Measurements from ENCODE around the gene WAPL. TPM values are rescaled to one million over a fixed set of nuclear protein-coding genes. Genes with fewer than 3 reads are reported as not detected.

The WAPL gene
- total RNA-seq, 6 experiments from 2014 or later = 13.4 to 21.3 (median 18.8) TPM

DNA sequence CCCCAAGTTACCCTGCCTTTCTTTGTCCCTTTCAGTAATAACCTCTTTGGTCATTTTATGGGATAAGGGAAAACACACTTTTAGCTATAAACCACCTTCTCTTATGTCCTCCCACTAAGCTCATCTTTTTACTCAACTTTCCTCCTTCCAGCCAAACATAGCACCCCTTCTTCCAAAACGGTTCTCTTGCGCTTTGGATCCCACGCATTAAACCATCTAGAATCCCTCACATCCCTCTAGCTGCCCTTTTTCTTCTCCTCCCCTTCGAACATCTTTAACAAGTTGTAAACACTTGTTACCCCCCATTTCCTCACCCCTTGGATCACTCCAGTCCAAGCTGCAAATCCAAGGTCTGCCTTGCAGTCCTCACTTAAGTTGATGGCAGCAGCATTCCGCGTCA, 13.4 kb downstream of the WAPL start:
- intact Hi-C loops (cut with DNase I) = no loop called here
- DNase-seq (no peak), ATAC-seq (no peak)
- H3K27me3 ChIP-seq = no peaks in the 10 kb centered on the region
- H3K4me3 ChIP-seq = no peak overlapping the region
- H3K36me3 ChIP-seq = peaks cover 0 to 8% (median 2%) of the 10 kb centered on the region in 4 donors
- H3K4me1 ChIP-seq = peaks cover 0 to 6% (median 3%) of the 10 kb centered on the region in 4 donors
- TF ChIP-seq, protein P1, sequence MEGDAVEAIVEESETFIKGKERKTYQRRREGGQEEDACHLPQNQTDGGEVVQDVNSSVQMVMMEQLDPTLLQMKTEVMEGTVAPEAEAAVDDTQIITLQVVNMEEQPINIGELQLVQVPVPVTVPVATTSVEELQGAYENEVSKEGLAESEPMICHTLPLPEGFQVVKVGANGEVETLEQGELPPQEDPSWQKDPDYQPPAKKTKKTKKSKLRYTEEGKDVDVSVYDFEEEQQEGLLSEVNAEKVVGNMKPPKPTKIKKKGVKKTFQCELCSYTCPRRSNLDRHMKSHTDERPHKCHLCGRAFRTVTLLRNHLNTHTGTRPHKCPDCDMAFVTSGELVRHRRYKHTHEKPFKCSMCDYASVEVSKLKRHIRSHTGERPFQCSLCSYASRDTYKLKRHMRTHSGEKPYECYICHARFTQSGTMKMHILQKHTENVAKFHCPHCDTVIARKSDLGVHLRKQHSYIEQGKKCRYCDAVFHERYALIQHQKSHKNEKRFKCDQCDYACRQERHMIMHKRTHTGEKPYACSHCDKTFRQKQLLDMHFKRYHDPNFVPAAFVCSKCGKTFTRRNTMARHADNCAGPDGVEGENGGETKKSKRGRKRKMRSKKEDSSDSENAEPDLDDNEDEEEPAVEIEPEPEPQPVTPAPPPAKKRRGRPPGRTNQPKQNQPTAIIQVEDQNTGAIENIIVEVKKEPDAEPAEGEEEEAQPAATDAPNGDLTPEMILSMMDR (IDR thresholded peaks at IDR 0.05) = no peak
- no peak for TF ChIP-seq POLR2A (IDR thresholded peaks at IDR 0.05)
- no peaks in the 10 kb centered on the region for H3K9me3 ChIP-seq
- 90% methylated on average over 6 of the region's 6 CpGs for WGBS (ENCODE audit: insufficient coverage, low coverage, low lambda C conversion rate, missing lambda C conversion rate)
- H3K27ac ChIP-seq = no peak overlapping the region

GRCh38 chr10:86506499-86506898, 15.1 kb downstream of the WAPL start:
- peaks cover 0 to 2% (median 0%) of the 10 kb centered on the region in 4 donors for H3K4me1 ChIP-seq
- H3K36me3 ChIP-seq = peaks cover 0 to 17% (median 5%) of the 10 kb centered on the region in 4 donors
- no peak for TF ChIP-seq POLR2A (IDR thresholded peaks at IDR 0.05)
- TF ChIP-seq, protein P1 (IDR thresholded peaks at IDR 0.05) = no peak
- ATAC-seq (no peak), DNase-seq (no peak)
- intact Hi-C loops (cut with DNase I) = no loop called here
- no peaks in the 10 kb centered on the region for H3K9me3 ChIP-seq
- WGBS (ENCODE audit: insufficient coverage, low coverage, low lambda C conversion rate, missing lambda C conversion rate) = 67% methylated on average over 3 of the region's 4 CpGs
- no peak overlapping the region for H3K27ac ChIP-seq
- no peaks in the 10 kb centered on the region for H3K27me3 ChIP-seq
- H3K4me3 ChIP-seq = no peak overlapping the region

GRCh38 chr10:86506062-86506461, 15.5 kb downstream of the WAPL start:
- 65% methylated on average over 2 of the region's 2 CpGs for WGBS (ENCODE audit: insufficient coverage, low coverage, low lambda C conversion rate, missing lambda C conversion rate)
- TF ChIP-seq POLR2A (IDR thresholded peaks at IDR 0.05) = no peak
- TF ChIP-seq, protein P1 (IDR thresholded peaks at IDR 0.05) = no peak
- Histone ChIP-seq H3K4me3 (no peak overlapping the region), H3K27ac (no peak overlapping the region), H3K4me1 (peaks cover 0 to 3% (median 2%) of the 10 kb centered on the region in 4 donors), H3K27me3 (no peaks in the 10 kb centered on the region), H3K9me3 (no peaks in the 10 kb centered on the region), H3K36me3 (peaks cover 0 to 17% (median 5%) of the 10 kb centered on the region in 4 donors)
- intact Hi-C loops (cut with DNase I) = no loop called here
- DNase-seq (no peak), ATAC-seq (no peak)

DNA sequence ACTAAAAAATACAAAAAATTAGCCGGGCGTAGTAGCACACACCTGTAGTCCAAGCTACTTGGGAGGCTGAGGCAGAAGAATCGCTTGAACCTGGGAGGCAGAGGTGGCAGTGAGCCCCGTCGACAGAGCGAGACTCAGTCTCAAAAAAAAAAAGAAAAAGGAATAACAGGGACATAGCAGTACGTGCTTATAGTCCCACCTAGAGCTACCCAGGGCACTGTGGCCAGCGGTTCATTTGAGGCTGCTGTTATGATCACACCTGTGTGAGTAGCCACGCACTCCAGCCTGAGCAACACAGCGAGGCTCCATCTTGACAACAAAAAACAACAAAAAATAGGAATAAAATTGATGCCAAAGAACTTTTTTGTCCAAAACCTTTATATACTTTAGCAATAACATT, 17.1 kb downstream of the WAPL start:
- Histone ChIP-seq H3K4me1 (peaks cover 0 to 14% (median 4%) of the 10 kb centered on the region in 4 donors), H3K9me3 (no peaks in the 10 kb centered on the region), H3K27ac (no peak overlapping the region), H3K4me3 (no peak overlapping the region), H3K36me3 (peaks cover 0 to 25% (median 7%) of the 10 kb centered on the region in 4 donors), H3K27me3 (no peaks in the 10 kb centered on the region)
- ATAC-seq (no peak), DNase-seq (no peak)
- TF ChIP-seq POLR2A (IDR thresholded peaks at IDR 0.05) = no peak
- TF ChIP-seq, protein P1 (IDR thresholded peaks at IDR 0.05) = no peak
- intact Hi-C loops (cut with DNase I) = no loop called here
- WGBS (ENCODE audit: insufficient coverage, low coverage, low lambda C conversion rate, missing lambda C conversion rate) = 100% methylated on average over 4 of the region's 10 CpGs

- no peak for ATAC-seq
- Histone ChIP-seq H3K9me3 (no peaks in the 10 kb centered on the region), H3K36me3 (peaks cover 0 to 31% (median 9%) of the 10 kb centered on the region in 4 donors), H3K27me3 (no peaks in the 10 kb centered on the region), H3K4me3 (no peak overlapping the region), H3K27ac (no peak overlapping the region), H3K4me1 (peaks cover 0 to 48% (median 15%) of the 10 kb centered on the region in 4 donors)
- intact Hi-C loops (cut with DNase I) = no loop called here
- no peak for TF ChIP-seq POLR2A (IDR thresholded peaks at IDR 0.05)
- TF ChIP-seq, protein P1 (IDR thresholded peaks at IDR 0.05) = no peak
- DNase-seq = no peak
These were observed 20.7 kb downstream of the WAPL start for GRCh38 chr10:86500846-86501245.

All from right lobe of liver (tissue), 6 donors.